ENCODE data around the gene IFNA6. TPM values are rescaled to one million over a fixed set of nuclear protein-coding genes. Genes with fewer than 3 reads are reported as not detected.

The IFNA6 gene
- total and polyA plus RNA-seq, 10 of the 15 experiments (the other 5 are each of a cell fraction or from before 2014, with no cell fraction given) = 0.04 TPM; not detected in 9

GRCh38 chr9:21395778-21396717, 45.4 kb upstream of the IFNA6 start (continued):
- no peak for TF ChIP-seq EGR1 (IDR thresholded peaks at IDR 0.05; ENCODE audit: borderline replicate concordance in 1 of 2, low read depth in 2 of 2, low read length in 2 of 2)
- peak in 1 of 2 experiments; percentile 32; a peak in 1 of 4 replicates for TF ChIP-seq IKZF2 (IDR thresholded peaks at IDR 0.05)
- no peak for TF ChIP-seq ATF3 (IDR thresholded peaks at IDR 0.05; ENCODE audit: borderline replicate concordance, extremely low read depth, low read depth, low read length)
- TF ChIP-seq GATAD2B (conservative IDR thresholded peaks at IDR 0.05; ENCODE audit: low read depth) = peak; percentile 96
- no peak for TF ChIP-seq EZH2 (IDR thresholded peaks at IDR 0.05; ENCODE audit: borderline replicate concordance, control insufficient read depth, low read depth, low read length)
- TF ChIP-seq SREBF2 (IDR thresholded peaks at IDR 0.05; ENCODE audit: low read length) = no peak
- TF ChIP-seq SKIL (IDR thresholded peaks at IDR 0.05; ENCODE audit: low read depth, poor library complexity, severe bottlenecking) = no peak
- 0 out of 2 replicates have a peak, but pooled peaks have one; percentile 27 for TF ChIP-seq MYB (IDR thresholded peaks at IDR 0.05; ENCODE audit: borderline replicate concordance, low read depth, low read length)
- TF ChIP-seq JUND (IDR thresholded peaks at IDR 0.05; ENCODE audit: low read depth, low read length) = no peak
- no peak for TF ChIP-seq NR2C1 (IDR thresholded peaks at IDR 0.05)
- TF ChIP-seq FOXK2 (IDR thresholded peaks at IDR 0.05) = no peak
- TF ChIP-seq RELB (IDR thresholded peaks at IDR 0.05; ENCODE audit: low read depth) = peak; percentile 24; the same call in 1 of the 2 replicates
- no peak for TF ChIP-seq PAX5 (IDR thresholded peaks at IDR 0.05; ENCODE audit: borderline replicate concordance, low read depth, low read length)
- TF ChIP-seq EP300 (IDR thresholded peaks at IDR 0.05; ENCODE audit: borderline replicate concordance in 1 of 2, control insufficient read depth in 1 of 2, low read depth in 2 of 2, low read length in 2 of 2) = no peak
- TF ChIP-seq BCL11A (IDR thresholded peaks at IDR 0.05; ENCODE audit: low read depth, low read length) = no peak
- peak; percentile 78; the same call in 1 of the 2 replicates for TF ChIP-seq RB1 (IDR thresholded peaks at IDR 0.05; ENCODE audit: borderline replicate concordance)
- TF ChIP-seq NRF1 (conservative IDR thresholded peaks at IDR 0.05; ENCODE audit: low read depth, low read length) = no peak
- no peak for TF ChIP-seq CUX1 (IDR thresholded peaks at IDR 0.05; ENCODE audit: insufficient replicate concordance, low read depth, low read length)
- no peak for TF ChIP-seq TARDBP (IDR thresholded peaks at IDR 0.05; ENCODE audit: borderline replicate concordance)
